GM12873 (cell line): ENCODE data around the gene ANAPC2.

Source experiments
- TF ChIP-seq, protein P1 (sequence below): IDR thresholded peaks from 2 replicates; pipeline ENCODE4 v1.5.1; 2012; ENCODE audit warnings: low read depth, mild to moderate bottlenecking, moderate library complexity, low read length, control low read depth; ENCODE audit not compliant: insufficient read depth; ENCODE audit errors: missing control alignments

The ANAPC2 gene

DNA sequence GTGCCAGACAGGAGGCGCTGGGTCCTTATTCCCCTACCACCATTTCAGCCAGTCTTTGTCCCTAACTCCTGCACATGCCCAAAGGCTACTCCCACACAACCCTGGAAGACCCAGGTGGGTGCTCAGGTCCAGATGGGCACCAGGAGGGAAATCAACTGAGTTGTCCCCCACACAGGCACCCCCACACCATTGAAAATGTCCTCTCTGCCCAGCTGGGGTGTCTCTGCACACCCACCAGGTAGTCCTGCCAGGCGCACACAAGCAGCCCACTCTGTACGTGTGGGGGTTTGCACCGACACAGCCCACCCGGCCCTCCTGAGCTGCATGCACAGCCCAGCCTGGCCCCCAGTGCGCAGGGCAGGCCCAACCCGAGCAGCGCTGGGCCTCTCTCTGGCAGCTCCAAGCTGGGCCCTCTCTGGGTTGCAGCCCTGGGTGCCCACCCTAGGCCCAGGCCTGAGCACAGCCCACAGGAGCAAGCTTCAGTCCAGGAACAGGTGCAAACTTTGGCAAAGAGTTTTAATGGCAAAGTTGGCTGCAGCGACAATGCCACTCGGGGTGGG, 31.5 kb upstream of the ANAPC2 start:
- TF ChIP-seq, protein P1, sequence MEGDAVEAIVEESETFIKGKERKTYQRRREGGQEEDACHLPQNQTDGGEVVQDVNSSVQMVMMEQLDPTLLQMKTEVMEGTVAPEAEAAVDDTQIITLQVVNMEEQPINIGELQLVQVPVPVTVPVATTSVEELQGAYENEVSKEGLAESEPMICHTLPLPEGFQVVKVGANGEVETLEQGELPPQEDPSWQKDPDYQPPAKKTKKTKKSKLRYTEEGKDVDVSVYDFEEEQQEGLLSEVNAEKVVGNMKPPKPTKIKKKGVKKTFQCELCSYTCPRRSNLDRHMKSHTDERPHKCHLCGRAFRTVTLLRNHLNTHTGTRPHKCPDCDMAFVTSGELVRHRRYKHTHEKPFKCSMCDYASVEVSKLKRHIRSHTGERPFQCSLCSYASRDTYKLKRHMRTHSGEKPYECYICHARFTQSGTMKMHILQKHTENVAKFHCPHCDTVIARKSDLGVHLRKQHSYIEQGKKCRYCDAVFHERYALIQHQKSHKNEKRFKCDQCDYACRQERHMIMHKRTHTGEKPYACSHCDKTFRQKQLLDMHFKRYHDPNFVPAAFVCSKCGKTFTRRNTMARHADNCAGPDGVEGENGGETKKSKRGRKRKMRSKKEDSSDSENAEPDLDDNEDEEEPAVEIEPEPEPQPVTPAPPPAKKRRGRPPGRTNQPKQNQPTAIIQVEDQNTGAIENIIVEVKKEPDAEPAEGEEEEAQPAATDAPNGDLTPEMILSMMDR: no peak

DNA sequence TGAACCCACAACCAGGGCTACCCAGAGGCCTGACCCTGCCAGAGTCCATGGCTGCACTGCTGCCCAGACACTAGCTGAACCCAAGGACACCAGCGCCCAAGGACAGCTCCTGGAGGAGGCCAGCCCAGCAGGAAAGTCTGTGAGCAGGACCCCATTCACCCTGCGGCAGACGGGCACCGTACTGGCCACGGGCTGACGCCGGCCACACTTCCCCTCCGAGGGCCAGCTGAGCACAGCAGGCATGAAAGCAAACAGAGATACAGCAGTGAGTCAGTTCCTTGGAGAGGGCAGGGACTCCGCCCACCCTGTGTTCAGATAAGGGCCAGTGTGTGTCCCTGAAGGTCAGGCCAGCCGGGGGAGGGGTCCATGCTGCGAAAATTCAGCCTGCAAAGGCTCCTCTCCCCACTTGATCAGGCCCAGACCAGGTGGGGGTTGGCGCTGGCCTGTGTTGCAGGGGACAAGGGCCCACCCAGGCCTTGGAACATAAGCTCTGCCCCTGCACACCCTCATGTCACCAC, 30.5 kb upstream of the ANAPC2 start:
- TF ChIP-seq, protein P1: no peak

DNA sequence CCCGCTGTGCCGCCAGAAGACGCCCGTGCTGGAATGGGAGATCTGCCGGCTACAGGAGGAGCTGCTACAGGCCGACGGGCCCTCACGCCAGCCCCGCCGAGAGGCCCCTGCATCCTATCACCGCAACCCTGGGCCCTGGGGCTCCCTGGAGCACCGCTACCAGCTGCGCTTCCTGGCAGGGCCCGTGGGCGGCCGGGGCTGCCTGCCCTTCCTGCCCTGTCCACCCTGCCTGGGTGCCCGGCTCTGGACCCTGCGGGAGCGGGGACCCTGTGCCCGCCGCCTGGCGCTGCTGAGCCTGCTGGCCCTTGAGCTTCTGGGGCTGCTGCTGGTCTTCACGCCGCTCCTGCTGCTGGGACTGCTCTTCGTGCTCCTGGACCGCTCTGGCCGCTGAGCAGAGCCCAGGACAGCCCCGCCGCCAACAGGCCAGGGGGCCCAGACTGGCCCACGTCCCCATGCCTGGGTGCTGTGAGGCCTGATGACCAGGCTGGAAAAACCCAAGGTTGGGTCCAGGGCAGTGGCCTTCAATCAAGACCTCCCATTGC, 29.9 kb upstream of the ANAPC2 start:
- TF ChIP-seq, protein P1: no peak

DNA sequence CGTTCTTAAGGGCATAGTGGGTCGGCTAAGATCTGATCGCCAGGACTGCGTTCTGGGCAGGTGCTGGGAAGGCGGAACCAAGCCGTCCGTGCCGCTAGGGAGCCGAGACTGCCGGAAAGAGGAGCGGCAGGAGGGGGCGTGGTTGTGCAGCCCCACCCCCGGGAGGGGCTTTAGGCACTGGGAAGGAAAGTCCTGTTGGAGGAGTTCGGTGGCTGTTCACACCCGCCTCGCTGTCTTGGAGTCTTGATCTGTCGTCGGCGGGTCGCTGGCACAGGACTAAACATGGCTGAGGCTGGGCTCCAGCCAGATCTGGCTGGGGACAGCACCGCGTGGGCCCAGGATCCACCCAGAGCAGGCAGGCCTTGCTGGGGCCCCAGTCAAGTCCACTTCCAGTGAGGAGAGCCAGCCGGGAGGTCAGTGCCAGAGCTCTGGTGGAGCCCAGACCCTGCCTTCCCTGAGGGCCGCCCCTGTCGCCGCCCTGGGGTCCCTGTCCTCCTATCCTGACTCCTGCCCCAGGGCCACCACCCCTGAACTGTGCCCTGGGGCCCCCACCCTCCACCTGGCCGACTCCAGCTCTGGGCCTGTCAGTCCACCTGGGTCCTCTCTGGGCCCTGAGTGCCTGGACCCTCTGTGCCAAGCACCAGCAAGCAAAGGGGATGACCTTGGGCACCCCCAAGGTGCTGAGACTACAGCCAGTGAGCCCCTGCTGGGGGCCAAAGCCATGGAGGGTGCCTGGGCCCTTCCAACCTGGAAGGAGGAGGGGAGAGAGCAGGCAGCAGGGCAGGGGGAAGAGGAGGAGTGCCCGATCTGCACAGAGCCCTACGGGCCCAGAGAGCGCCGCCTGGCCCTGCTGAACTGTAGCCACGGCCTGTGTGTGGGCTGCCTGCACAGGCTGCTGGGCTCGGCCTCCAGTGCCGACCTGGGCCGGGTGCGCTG, 29.2 kb upstream of the ANAPC2 start:
- TF ChIP-seq, protein P1: no peak

DNA sequence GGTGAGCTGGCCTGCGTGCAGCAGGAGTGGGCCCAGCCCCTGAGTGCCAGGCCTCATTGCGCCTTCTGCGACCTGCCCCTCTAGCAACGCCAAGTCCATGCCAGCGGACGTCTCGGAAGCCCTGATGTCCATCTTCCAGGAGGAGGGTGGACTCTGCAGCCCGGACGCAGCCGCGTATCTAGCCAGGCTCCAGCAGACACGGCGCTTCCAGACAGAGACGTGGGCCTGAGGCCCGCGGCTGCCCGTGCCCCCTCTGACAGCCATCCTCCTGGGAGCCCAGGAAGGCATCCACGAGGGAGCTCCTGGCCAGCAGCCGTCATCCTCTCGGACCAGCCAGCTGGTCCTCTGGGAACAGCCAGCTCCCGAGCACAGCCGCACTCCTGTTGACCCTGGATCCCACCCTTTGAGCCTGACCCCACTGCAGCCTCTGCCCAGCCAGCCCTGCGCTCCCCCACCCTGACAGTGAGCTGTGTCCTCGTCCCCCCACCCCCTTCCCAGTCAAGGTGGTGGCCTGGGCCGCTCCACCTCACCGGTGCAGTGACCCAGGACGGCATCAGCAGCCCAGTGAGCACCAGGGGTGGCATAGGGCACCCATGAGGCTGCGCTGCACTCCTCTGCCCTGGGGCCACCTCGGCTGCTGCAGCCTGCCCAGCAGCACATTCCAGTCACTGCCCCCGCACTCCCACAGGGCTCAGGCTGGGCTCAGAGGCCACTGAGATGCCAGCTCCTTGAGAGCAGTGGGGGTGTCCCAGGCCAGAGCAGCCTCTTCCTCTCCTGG, 28.0 kb upstream of the ANAPC2 start:
- TF ChIP-seq, protein P1: no peak

DNA sequence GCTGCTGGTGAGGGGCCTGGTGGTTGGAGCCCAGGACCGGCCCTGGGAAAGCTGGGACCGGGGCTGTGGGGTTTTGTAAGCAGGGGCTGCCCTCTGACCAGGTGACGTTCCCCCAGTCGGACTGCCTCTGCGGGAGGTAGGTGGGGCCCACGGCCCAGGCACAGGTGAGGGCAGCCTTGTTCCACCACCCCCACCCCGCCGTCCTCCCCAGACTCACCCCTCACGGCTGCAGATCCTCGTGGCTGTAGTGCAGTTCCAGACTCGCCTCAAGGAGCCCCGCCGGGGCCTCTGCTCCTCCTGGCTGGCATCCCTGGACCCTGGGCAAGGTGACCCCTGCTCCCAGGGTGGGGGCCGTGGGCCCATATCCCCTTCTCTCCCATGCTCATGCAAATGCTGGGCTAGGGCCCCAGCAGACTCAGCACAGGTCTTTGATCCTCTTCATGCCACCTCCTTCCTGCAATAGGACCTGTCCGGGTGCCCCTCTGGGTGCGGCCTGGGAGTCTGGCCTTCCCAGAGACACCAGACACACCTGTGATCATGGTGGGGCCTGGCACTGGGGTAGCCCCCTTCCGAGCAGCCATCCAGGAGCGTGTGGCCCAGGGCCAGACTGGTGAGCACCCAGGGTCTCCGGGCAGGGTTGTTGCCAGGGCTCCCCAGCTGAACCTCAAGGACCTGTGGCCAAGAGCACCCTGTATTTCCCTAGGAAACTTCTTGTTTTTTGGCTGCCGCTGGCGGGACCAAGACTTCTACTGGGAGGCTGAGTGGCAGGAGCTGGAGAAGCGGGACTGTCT, 27.0 kb upstream of the ANAPC2 start:
- TF ChIP-seq, protein P1: no peak
